Adrenal gland (tissue), 5 donors: Measurements from ENCODE around the gene SMPD4.

ENCODE experiments used
- POLR2A ChIP-seq, 2 donors: fragments of 450-650 bp; IDR thresholded peaks; one replicate each; pipeline ENCODE4 v1.6.1; 2017; ENCODE audit warnings: antibody characterized with exemption in 2 of 2, mild to moderate bottlenecking in 2 of 2, moderate library complexity in 1 of 2
- TF ChIP-seq, protein P1 (sequence below), 6 experiments: fragments of 450-650 bp in 4 of 6; fragments of 200-600 bp in 2 of 6; sonication (generic) in 1 of 6; IDR thresholded peaks; 1 replicate in 5 of 6; 2 replicates in 1 of 6; pipeline versions ENCODE4 v1.5.1 to v1.8.0; 2016 to 2021; ENCODE audit warnings: antibody characterized with exemption in 6 of 6, mild to moderate bottlenecking in 2 of 6, moderate library complexity in 1 of 6
- donor health status: DM: no; HTN: no; CAD: no.

DNA sequence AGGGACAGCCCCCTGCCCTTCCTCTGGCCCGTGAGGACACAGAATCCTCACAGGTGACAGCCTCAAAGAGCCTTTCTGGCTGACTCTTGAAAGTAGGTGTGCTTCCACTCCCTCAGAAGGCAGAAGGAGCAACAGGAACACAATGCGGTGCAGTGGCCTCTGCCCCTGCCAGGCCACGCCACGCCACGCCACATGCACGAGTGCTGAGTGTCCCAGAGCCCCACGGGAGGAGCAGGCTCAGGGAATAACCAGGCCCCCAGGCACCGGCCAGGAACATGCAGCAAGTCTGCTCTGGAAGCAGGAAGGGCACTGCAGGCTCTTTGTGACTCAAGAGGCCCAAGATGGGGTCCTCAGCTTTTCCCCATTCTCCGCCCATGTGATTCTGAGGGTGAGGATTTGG is 18.4 kb downstream of the SMPD4 start:
- TF ChIP-seq, protein P1, sequence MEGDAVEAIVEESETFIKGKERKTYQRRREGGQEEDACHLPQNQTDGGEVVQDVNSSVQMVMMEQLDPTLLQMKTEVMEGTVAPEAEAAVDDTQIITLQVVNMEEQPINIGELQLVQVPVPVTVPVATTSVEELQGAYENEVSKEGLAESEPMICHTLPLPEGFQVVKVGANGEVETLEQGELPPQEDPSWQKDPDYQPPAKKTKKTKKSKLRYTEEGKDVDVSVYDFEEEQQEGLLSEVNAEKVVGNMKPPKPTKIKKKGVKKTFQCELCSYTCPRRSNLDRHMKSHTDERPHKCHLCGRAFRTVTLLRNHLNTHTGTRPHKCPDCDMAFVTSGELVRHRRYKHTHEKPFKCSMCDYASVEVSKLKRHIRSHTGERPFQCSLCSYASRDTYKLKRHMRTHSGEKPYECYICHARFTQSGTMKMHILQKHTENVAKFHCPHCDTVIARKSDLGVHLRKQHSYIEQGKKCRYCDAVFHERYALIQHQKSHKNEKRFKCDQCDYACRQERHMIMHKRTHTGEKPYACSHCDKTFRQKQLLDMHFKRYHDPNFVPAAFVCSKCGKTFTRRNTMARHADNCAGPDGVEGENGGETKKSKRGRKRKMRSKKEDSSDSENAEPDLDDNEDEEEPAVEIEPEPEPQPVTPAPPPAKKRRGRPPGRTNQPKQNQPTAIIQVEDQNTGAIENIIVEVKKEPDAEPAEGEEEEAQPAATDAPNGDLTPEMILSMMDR (IDR thresholded peaks at IDR 0.05) = no peak
- TF ChIP-seq POLR2A (IDR thresholded peaks at IDR 0.05) = no peak
